Activated CD4-positive, alpha-beta T cell treated with anti-CD3 and anti-CD28 coated beads, Interleukin-2, amount 50 U/mL, for 48 hours (primary cell): ENCODE results near the gene SHD.
A peak's percentile ranks its signal among the peaks of the same experiment; 100 is the strongest.
"Not testable (repeated sequence)": the region's sequence is repeated elsewhere in the genome, so short reads cannot be mapped to it uniquely, and the experiment has no call there.

Experiments
- DNase-seq, 2 experiments: peaks; one replicate each; pipeline ENCODE4 v3.0.0-alpha.2; 2020

SHD gene

DNA sequence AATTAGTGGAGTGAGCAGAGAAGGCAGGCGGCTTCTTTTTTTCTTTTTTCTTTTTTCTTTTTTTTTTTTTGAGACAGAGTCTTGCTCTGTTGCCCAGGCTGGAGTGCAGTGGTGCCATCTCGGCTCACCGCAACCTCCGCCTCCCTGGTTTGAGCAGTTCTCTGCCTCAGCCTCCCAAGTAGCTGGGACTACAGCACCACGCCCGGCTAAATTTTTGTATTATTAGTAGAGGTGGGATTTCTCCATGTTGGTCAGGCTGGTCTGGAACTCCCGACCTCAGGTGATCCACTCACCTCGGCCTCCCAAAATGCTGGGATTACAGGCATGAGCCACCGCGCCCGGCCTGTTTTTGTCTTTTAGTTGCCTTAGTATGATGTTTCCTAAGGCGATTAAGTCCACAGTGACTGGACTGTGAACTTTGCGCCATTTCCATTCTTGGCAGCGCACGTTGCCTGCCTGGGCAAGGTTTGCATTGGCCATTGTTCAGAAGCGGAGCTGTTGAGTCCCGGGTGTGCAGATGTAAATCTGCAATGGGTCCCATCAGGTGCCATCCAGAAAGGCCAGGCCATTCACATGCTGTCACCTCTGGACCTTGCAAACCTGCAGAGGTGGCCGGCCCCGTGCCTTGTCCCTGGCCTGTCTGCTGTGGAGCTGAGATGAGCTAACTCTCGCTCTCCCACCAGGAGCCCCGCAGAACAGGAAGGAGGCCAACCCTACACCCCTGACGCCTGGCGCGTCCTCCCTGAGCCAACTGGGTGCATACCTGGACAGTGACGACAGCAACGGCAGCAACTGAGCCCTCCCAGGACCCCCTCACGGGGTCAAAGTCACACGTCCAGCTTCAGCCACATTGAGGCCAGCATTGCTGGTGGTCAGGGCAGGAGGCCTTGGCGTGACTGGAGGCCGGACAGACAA is 10.9 kb upstream of the SHD start:
- DNase-seq: no peak

DNA sequence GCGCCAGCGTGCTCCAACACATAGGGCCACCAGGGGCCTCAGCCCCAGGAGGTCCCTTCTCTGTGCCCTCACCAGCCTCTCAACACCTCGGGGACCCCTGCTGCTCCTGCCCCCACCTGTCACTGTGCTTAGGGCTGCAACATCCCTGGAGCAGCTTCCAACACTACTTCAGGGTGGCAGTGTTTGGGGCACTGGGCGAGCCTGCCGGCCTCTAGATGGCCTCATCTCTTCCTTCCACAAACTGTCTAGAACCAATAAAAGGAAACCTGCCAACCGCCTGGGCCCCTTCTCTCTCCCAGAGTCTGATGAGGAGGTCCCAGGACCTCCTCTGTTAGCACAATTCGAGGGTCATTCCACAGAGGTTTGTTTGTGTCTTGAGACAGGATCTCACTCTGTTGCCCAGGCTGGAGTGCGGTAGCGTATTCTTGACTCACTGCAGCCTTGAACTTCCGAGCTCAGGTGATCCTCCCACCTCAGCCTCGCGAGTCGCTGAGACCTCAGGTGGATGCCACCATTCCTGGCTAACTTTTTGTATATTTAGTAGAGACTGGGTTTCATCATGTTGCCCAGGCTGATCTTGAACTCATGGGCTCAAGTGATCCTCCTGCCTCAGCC is 10.1 kb upstream of the SHD start:
- no peak for DNase-seq

DNA sequence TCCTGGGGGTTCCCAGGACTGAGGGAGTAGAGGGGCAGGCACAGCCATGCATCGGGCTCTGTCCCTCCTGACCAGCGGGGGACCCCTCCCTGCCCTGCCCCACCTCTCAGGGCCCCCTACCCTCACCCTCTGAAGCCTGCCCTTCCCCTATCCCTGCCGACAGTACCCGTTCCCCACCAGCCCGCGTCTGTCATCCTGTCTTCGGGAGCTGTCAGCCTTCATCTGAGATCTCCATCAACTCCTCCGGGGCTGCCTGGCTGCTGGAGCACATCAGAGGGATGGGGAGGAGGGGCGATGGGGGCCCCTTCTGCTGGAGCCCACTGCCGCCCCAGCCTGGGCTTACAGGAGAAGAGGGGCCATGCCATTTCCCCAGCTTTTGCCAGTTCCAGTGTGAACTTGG is 6.2 kb upstream of the SHD start:
- no peak for DNase-seq

DNA sequence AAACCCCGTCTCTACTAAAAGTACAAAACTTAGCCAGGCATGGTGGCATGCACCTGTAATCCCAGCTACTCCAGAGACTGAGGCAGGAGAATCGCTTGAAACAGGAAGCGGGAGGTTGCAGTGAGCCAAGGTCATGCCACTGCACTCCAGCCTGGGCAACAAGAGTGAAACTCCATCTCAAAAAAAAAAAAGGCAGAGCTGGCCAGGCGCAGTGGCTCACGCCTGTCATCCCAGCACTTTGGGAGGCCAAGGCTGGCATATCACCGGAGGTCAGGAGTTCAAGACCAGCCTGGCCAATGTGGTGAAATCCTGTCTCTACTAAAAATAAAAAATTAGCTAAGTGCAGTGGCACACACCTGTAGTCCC is 4.8 kb upstream of the SHD start:
- not testable (repeated sequence) for DNase-seq

DNA sequence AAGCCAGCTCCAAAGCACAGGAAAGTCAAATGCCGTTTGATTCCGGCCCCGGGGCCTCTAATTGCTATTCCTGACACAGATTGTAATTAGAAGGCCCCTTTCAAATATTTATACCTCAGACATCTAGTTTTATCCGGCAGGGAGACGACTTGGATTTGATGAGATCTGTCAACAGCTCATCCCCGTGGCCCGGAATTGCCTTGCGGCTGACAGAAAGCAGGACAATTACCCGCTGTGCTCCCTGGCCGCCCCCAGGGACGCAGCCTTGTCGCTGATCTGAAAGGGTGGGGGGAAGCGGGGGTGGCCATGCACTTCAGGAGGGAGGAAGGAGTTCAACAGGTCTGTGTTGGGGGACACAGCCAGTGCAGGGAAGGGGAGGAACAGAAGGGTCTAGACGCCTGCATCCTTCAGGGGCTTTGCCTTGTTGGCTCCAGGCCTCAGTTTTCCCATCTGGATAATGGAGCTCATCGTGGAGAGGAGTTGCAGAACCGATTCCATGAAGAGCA is 1.8 kb upstream of the SHD start:
- no peak for DNase-seq

DNA sequence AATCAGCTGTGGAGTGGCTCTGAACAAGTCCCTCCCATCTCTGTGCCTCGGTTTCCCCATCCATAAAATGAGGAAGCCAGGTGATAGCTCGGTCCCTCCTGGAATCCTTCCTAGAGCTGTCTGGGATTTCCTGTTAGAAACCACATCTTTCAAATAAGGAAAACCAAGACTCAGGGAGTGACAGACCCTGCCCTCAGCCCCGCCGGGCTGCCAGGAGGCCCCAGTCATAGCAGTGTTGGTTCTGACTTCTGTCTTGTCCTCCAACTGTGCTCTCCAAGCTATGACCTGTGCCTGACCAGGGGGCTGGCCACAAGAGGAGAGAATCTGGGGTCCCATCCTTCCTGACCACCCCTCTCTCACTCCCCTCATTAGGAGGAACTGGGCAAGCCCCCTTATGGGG is 1.1 kb upstream of the SHD start:
- no peak for DNase-seq

DNA sequence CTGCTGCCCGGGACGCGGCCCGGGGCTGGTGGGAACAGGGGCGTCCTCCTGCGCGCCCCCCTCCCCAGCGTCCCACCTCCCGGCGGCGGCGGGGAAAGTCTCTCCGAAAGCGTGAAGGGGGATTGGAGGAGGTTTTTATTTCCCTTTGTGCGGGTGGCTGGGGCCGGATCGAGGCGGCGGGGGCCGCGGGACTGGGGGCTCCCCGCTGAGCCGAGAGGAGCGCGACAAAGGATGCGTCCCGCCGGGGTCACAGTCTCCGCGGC is 132 bp downstream of the SHD start:
- no peak for DNase-seq

DNA sequence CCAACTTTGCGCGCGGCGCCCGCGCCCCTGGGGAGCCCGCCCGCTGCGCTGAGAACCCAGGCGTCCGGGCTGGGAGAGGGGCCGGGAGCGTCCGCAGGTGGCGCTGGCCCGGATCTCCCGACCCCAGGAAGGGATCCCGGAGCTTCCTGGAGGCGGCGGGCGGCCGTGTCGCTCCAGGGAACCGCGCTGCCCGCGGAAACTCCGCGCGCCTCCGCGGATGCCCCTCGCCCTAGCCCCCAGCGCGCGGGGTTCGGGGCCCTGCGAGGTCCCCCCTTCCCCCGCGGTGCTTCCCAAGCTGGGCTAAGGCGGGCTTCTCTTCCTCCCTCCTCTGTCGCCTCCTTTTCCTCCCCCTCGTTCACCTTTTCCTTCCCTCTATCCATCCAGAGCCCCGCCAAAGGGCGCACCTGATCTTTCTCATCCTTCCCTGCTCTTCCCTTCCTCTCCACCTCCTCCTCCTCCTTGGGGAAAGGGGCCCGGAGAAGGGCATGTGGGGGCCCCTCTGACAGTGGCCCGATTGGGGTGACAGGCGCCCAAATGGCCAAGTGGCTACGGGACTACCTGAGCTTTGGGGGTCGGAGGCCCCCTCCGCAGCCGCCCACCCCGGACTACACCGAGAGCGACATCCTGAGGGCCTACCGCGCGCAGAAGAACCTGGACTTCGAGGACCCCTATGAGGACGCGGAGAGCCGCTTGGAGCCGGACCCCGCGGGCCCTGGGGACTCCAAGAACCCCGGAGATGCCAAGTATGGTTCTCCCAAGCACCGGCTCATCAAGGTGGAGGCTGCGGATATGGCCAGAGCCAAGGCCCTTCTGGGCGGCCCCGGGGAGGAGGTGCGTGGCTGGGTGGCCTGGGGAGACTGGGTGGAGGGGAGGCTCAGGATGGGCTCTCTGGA is 710 bp downstream of the SHD start:
- DNase-seq: no peak

DNA sequence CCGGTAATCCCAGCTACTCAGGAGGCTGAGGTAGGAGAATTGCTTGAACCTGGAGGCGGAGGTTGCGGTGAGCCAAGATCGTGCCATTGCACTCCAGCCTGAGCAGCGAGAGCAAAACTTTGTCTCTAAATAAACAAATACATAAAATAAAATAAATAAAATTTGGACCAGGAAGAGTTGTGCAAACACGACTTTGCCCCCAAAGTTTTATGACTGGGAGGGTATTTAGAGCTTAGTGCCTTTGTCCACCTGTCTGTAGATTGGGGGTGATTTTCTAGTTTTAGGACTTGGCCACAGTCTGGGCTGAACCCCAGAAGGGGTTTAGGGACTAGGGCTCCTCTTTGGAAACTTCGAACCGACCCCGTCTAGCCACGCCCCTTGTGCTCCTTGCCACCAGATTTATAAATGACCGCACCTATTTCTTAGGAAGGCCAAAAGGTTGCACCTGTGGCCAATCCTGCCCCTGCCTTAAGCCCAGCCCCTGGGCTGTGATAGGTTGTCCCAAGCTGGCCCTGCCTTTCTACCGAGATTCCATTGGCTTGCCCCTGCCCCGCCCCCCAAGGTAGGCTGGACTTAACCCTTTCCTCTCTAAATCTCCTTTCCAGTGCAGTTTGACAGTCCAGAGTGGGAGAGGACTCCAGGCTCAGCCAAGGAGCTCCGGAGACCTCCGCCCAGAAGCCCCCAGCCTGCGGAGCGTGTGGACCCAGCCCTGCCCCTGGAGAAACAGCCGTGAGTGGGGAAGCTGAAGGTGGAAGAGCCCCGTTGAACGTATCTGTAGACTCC is 5.3 kb downstream of the SHD start:
- DNase-seq: no peak

DNA sequence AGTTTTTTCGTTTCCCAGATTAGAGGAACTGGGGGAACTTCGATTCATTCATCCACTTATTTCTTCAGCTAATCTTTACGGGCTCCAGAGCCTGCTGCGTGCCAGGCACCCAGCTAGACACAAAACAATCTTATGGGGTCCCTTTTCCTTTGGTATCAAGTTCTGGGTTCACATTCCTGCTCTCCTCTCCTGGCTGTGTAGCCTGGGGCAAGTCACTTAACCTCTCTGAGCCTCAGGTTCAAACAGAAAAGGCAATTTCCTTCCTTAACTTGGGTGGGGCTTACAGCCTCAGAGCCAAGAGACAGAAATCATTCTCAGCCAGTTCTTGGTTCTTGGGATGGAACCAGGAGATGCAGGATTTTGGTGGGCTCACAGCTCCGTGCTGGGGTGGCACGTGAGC is 5.9 kb downstream of the SHD start:
- no peak for DNase-seq

DNA sequence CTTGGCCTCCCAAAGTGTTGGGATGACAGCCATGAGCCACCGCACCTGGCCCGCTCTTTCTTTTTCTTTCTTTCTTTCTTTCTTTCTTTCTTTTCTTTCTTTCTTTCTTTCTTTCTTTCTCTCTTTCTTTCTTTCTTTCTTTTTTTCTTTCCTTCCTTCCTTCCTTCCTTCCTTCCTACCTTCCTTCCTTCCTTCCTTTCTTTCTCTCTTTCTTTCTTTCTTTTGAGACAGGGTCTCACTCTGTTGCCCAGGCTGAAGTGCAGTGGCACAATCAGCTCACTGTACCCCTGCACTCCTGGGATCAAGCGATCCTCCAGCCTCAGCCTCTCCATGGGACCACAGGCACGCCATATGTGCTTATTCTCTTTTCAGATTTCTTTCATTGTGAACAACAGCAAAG is 7.1 kb downstream of the SHD start:
- DNase-seq: not testable (repeated sequence)

DNA sequence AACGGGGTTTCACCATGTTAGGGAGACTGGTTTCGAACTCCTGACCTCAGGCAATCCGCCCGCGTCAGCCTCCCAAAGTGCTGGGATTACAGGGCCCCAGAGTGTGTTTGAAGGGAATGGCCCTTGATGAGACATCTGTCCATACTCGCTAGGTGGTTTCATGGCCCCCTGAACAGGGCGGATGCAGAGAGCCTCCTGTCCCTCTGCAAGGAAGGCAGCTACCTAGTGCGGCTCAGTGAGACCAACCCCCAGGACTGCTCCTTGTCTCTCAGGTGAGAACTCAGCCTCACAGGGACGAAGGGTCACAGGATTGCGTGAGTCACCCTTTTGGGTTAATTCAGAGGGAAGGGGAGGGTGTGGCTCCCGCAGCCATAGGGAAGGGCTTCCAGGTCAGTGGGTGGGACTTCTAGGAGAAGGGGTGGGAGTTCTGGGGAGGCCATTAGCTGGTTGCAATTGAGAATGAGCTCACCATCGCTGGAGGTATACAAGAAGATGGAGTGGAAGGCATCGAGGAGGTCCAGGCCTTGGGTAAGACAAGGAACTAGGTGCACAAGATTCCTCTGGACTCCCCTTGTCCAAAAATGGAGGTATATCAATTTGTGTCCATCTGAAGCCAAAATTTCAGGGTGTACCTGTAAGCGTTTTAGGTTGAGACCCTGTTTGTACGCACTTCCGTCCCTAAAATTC is 9.2 kb downstream of the SHD start:
- DNase-seq: no peak

DNA sequence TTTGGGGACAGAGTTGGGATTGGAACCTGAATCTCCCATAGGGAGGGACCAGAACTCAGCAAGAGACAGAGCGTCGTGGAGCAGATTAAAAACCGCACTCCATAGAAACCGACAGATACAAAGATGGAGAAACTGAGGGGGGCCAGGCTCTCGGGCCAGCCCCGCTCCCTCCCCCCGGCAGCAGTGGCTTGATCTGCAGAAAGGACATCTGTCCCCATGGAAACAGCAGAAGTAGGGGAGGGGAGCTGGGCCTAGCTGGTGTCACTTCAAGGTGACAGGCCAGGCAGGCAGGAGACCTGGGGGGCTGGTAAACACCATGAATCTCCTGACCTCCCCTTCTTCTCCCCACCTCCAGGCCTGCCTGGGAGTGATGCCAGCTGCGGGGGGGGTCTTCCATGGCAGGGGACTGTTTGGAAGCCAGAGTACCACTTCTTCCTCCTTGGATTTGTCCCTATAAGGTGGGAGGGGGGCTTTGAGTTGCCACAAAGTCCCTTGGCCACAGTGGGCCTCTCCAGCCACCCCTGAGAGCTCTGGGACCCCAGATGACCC is 12.2 kb downstream of the SHD start:
- DNase-seq: no peak

DNA sequence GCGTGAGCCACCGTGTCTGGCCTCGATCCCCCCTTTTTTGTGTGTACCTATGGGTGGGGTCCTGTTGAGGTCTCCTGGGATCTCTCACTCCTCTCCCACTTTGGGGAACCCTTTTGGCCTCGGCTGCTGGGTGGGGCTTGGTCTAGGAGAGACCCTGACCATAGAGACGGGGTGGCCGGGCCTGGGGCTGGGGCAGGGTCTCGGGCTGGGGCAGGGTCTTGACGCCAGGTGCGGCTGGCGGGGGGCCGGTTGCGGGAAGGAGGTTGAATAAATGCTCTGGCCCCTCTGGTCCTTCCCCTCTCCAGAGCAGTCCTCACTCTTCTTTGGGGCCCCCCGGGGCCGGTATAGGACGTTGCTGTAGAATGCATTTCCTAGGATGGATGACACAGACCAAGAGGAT is 13.4 kb downstream of the SHD start:
- no peak for DNase-seq

DNA sequence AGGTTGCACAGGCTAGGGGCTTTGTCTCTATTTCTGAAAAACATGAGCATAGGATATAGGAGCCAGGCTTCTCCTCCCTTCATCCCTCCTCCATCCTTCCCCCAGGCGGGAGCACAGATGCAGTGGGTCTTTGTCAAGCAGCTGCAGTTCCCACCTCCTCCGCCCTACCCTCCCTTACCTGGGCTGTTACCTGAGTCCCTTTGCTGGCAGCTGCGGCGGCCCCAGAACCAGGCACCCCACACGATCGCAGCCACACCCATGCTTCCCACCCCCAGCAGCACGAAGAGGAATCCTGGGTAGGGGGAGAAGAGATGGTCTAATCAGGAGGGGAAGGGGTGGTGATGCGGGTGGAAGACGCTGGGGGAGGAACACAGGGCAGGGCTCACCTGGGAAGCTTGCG is 15.3 kb downstream of the SHD start:
- no peak for DNase-seq

DNA sequence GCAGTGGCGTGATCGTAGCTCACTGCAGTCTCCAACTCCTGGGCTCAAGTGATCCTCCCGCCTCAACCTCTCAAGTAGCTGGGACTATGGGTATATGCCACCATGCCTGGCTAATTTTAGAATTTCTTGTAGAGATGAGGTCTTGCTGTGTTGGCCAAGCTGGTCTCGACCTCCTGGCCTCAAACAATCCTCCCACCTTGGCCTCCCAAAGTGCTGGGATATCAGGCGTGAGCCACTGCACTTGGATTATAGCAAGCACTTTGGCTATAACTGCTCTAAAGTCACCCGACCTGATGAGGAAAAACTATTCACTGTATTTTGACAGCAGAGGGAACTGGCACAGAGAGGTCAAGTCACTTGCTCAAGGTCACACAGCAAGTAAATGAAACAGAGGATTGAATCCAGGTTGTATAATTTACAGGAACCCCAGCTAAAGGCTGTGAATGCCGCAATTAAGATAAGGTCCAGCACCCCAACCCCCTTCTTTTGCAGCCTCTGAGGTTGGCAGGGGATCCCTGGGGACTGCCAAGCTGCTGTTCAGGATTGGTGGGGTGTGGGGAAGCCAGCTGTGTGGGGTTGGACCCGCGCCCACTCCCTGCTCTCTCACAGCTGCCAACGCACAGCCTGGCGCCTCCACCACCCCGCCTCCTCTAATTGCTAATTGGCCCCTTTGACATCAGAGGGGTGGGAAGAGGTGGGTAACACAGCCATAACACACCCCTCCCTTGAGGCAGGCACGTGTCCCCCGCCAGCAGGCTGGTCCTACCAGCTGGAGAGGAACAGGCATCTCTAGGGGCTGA is 17.1 kb downstream of the SHD start:
- no peak for DNase-seq

DNA sequence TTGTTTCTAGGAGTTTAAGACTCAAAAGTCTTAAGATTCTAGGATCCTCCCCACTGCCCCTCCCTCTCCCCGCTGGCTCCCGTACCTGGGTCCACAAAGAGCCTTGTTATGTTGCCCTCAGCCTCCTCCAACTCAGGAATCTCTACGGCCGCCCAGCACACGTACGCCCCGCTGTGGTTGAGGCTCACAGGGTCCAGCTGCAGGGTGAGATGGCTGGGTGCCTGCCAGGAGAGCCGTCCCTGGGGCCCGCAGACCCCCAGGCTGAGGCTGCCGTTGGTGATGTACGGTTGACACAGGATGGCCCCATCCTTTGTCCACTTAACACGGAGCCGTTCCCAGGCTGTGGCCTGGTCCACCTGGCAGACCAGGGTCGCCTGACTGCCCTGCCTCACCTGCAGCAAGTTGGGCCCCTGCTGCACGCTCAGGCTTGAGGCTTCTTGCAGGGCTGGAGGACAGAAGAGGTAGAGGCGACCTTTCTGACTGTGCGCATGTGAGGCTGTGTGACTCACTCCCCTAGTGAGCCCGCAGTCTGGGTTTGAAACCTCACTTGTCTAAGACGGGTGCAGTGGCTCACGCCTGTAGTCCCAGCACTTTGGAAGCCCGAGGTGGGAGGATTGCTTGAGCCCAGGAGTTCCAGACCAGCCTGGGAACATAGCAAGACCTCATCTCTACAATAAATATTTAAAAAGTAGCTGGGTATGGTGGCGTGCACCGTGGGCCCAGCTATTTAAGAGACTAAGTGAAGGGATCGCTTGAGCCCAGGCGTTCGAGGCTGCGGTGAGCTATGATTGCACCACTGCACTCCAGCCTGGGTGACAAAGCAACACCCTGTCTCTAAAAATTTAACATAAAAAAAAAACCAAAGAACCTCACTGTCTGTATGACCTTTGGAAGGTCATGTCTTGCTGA is 19.1 kb downstream of the SHD start:
- peak in 1 of 2 experiments; percentile 23 for DNase-seq

DNA sequence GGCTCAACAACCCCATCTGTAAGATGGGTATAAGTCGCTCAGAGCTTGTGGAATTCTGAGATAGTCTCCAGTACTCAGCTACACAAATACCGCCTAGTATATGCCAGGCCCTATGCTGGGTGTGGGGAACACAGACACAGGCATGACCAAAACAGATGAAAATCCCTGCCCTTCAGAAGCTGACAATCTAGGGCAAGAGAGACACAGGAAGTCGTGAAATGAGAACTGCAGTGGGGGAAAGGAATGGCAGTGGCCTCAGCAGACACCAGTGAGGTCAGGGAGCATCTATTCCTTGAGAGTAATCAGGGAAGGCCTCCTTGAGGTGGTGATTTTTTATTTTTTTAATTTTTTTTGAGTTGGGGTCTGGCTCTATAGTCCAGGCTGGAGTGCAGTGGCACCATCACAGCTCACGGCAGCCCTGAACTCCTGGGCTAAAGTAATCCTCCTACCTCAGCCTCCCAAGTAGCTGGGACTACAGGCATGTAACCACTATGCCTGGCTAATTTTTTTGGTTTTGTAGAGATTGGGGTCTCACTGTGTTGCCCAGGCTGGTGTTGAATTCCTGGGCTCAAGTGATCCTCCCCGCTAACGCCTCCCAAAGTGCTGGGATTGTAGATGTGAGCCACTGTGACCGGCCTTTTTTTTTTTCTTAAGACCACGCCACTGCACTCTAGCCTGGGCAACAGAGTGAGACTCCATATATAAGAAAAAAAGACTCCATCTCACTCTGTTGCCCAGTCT is 19.9 kb downstream of the SHD start:
- no peak for DNase-seq

DNA sequence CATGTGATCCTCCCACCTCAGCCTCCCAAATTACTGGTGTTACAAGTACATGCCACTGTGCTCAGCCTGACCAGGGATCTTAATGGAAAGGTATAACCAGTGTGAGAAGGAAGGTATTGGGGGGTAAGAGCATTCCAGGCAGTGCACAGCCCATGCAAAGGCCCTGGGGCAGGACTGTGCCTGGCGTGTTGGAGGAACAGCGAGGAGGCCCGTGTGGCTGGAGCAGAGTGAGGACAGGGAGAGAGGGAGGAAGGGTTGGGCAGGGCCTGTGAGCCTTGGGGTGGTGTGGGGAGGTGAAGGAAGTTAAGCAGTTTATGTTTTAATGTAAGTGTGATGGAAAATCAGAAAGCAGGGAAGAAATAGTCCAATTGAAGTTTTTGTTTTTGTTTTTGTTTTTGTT is 21.5 kb downstream of the SHD start:
- no peak for DNase-seq
